Gastrocnemius medialis (tissue), 4 donors: ENCODE data around the gene THPO. TPM values are rescaled to one million over a fixed set of nuclear protein-coding genes. Genes with fewer than 3 reads are reported as not detected.

Source experiments
- ATAC-seq, 2 donors: fragments of 150-250 bp; one replicate each; pipeline ENCODE4 v1.9.1; 2016
- DNase-seq, 2 donors: peaks; one replicate each; pipeline ENCODE4 v3.0.0-alpha.2; 2019
- H3K27ac ChIP-seq, 4 donors: fragments of 200-600 bp; sonication (generic); 1 replicate in 1 of 4; 2 replicates in 3 of 4; pipeline ENCODE4 v1.5.1; 2016 to 2018; ENCODE audit warnings: mild to moderate bottlenecking in 2 of 4, moderate library complexity in 1 of 4
- H3K27me3 ChIP-seq, 3 donors: fragments of 200-600 bp; sonication (generic) in 2 of 3; 1 replicate in 1 of 3; 2 replicates in 2 of 3; pipeline versions ENCODE4 v1.5.1 to v1.6.0; 2016 to 2019; ENCODE audit warnings: mild to moderate bottlenecking in 1 of 3, moderate library complexity in 1 of 3
- H3K36me3 ChIP-seq, 2 donors: fragments of 200-600 bp; sonication (generic) in 1 of 2; one replicate each; pipeline ENCODE4 v1.5.1; 2017 to 2018
- H3K4me1 ChIP-seq, 2 donors: fragments of 200-600 bp; sonication (generic) in 1 of 2; one replicate each; pipeline ENCODE4 v1.5.1; 2016 to 2017; ENCODE audit warnings: mild to moderate bottlenecking in 2 of 2
- H3K4me3 ChIP-seq, 4 donors: fragments of 200-600 bp; sonication (generic) in 3 of 4; 1 replicate in 1 of 4; 2 replicates in 3 of 4; pipeline ENCODE4 v1.5.1; 2016 to 2019; ENCODE audit warnings: mild to moderate bottlenecking in 2 of 4
- H3K9me3 ChIP-seq, 3 donors: fragments of 200-600 bp; sonication (generic) in 2 of 3; 1 replicate in 1 of 3; 2 replicates in 2 of 3; pipeline ENCODE4 v1.5.1; 2016 to 2019
- POLR2A ChIP-seq, 2 donors: fragments of 450-650 bp; IDR thresholded peaks; one replicate each; pipeline ENCODE4 v1.6.1; 2017; ENCODE audit warnings: antibody characterized with exemption in 2 of 2, mild to moderate bottlenecking in 2 of 2, moderate library complexity in 2 of 2
- in situ Hi-C, 4 donors: fragments of 200-750 bp; cut with MboI; loops; one replicate each; pipeline versions ENCODE4 v1.15.0 to v1.8.0; 2017; ENCODE audit warnings: low sequenced_read_pairs in 4 of 4
- intact Hi-C: fragments of 100-400 bp; cut with DNase I; formaldehyde crosslinking; loops from one replicate; pipeline ENCODE4 v1.15.1; 2023; ENCODE audit warnings: low total_unique reads
- total RNA-seq, 4 donors: library from RNA; depleted of rRNA; stranded (reverse); fragments of >200 nt; gene quantifications; one replicate each; pipeline versions ENCODE4 v1.1.0 to v1.2.3, GENCODE V29; 2016
- TF ChIP-seq, protein P1 (sequence below), 5 experiments: fragments of 450-650 bp in 3 of 5; fragments of 200-600 bp in 2 of 5; sonication (generic) in 2 of 5; IDR thresholded peaks in 4 of 5; conservative IDR thresholded peaks in 1 of 5; 1 replicate in 4 of 5; 2 replicates in 1 of 5; pipeline ENCODE4 v1.5.1; 2016 to 2019; ENCODE audit warnings: antibody characterized with exemption in 5 of 5, mild to moderate bottlenecking in 3 of 5, moderate library complexity in 3 of 5

THPO gene
- total RNA-seq, 4 donors from 2014 or later = 0.36 to 2.5 (median 0.69) TPM; not detected in 1

DNA sequence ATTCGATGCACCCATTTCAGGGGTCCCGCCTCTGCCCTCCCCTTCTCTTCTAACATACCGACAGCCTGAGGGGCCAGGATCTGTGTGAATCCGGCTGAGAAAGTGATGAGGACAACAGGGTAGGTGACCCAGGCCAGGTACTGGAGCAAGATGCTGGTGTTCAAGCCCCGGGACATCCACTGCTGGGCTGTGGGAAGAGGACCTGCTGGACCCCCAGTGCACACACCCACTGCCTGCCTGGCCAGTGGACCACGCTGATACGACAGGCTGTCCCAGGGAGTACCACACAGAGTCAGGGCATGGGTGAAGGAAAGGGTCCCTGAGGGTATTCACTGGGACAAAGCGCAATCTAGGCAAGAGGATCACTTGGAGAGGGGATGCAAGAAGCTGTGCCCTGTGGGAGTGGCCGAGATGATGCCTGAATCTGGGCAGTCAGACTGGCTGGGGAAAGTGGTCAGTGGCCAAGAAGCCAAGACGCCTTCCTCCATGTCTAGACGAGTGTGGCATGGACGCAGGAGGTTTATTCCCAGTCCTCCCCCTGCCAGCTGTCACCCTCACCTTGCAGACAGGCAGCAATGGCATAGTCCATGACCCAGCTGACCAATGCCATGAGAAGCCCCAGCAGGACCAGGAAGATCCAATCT, 19.8 kb downstream of the THPO start:
- in situ Hi-C loops = loop anchor here in 3 of 4 donors (25.0 kb wide), 3 partner anchors 404 to 454 kb away; partner anchors contain the start of gene VPS8 (in 1 of the 3)
- intact Hi-C loops = no loop called here
- no peak for DNase-seq
- H3K4me3 ChIP-seq = no peak overlapping the region
- no peak for ATAC-seq
- no peaks in the 10 kb centered on the region for H3K27me3 ChIP-seq
- H3K27ac ChIP-seq = no peak overlapping the region
- no peaks in the 10 kb centered on the region for H3K9me3 ChIP-seq
- no peaks in the 10 kb centered on the region for H3K36me3 ChIP-seq
- H3K4me1 ChIP-seq = peaks cover 4 to 14% of the 10 kb centered on the region in 2 donors
- no peak for TF ChIP-seq POLR2A (IDR thresholded peaks at IDR 0.05)
- TF ChIP-seq, protein P1, sequence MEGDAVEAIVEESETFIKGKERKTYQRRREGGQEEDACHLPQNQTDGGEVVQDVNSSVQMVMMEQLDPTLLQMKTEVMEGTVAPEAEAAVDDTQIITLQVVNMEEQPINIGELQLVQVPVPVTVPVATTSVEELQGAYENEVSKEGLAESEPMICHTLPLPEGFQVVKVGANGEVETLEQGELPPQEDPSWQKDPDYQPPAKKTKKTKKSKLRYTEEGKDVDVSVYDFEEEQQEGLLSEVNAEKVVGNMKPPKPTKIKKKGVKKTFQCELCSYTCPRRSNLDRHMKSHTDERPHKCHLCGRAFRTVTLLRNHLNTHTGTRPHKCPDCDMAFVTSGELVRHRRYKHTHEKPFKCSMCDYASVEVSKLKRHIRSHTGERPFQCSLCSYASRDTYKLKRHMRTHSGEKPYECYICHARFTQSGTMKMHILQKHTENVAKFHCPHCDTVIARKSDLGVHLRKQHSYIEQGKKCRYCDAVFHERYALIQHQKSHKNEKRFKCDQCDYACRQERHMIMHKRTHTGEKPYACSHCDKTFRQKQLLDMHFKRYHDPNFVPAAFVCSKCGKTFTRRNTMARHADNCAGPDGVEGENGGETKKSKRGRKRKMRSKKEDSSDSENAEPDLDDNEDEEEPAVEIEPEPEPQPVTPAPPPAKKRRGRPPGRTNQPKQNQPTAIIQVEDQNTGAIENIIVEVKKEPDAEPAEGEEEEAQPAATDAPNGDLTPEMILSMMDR (IDR thresholded peaks at IDR 0.05 in 4 of 5, conservative IDR thresholded peaks at IDR 0.05 in 1 of 5) = no peak

DNA sequence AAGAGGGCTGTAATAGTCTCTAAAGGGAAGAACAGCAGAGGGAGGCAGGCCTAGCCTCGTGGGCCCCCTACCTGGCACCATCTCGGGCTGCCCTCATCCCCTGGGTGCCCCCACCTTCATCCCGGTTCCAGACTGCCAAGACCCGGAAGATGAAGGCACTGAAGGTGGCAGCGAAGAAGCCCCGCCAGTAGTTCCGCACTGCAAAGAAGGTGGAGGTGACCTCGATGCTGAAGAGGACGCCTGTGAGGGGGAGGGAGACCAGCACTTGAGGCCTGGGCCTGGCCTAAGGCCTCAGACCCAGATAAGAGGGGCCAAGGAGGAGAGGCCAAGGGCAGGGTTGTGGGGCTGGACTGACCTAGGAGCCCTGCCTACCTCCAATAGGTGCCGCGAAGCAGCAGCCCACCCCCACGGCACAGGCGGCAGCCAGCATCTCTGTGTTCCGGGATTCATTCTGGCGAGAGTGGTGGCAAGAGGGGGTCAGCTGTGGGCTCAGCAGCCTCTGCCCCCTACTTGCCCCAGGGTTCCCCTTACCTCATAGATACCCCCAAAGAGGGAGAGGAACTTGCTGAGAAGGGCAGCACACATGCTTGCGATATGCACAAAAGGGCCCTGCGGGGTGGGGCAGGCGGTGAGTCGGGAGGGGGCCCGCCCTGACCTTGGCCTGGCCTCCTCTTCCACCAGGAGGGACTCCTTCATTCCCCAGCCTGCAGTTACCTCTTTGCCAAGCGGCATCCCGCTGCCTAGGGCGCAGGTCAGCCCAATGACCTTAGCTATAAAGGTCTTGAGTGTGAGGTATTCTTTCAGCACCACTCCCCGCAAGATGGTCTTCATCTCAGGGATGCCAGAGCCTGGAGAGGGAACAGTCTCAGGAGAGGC, 20.5 kb downstream of the THPO start:
- H3K9me3 ChIP-seq = no peaks in the 10 kb centered on the region
- H3K4me3 ChIP-seq = no peak overlapping the region
- no peak for TF ChIP-seq POLR2A (IDR thresholded peaks at IDR 0.05)
- TF ChIP-seq, protein P1 (IDR thresholded peaks at IDR 0.05 in 4 of 5, conservative IDR thresholded peaks at IDR 0.05 in 1 of 5) = no peak
- H3K27me3 ChIP-seq = no peaks in the 10 kb centered on the region
- peaks cover 4 to 12% of the 10 kb centered on the region in 2 donors for H3K4me1 ChIP-seq
- ATAC-seq (no peak), DNase-seq (no peak)
- no peaks in the 10 kb centered on the region for H3K36me3 ChIP-seq
- intact Hi-C loops (no loop called here), in situ Hi-C loops (loop anchor here in 3 of 4 donors (25.0 kb wide), 3 partner anchors 405 to 455 kb away; partner anchors contain the start of gene VPS8 (in 1 of the 3))
- H3K27ac ChIP-seq = no peak overlapping the region

DNA sequence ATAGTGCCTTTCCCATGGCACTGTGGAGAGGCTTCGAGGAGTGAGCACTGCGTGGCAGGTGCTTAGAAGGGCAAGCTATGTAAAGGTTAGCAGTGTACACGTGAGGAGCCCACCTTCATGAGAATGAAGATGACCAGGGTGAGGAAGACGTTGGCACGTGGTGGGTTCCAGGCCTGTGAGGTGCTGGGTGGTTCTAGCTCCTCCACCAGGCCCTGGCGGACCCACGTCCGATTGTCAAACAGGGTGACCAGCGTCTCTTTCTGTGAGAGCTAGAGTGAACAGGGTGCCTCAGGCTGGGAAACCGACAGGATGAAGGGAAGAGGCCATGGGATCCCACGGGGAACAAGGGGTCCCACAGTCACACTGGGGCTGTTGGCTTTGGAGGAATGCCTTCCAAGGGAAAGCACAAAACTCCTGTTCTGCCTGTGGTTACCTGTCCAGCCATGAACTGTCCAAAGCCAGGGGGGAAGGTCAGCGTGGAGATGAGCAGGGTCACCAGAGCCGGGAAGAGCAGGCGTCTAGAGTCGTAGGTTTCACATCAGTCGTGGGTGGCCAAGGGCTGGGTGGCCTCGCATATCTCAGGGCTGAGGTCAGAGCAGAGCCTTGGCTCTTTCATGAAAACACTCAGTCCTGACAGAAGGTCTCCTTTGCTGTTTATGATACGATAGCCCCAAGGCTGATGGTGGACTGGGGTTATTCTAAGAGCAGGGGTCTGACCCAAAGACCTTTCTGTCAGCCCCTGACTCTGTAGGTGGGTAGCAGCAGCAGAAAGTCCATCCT, 22.6 kb downstream of the THPO start:
- no peak for ATAC-seq
- Histone ChIP-seq H3K9me3 (no peaks in the 10 kb centered on the region), H3K4me1 (peaks cover 0 to 1% of the 10 kb centered on the region in 2 donors), H3K36me3 (no peaks in the 10 kb centered on the region), H3K27me3 (no peaks in the 10 kb centered on the region), H3K4me3 (no peak overlapping the region), H3K27ac (no peak overlapping the region)
- intact Hi-C loops (no loop called here), in situ Hi-C loops (loop anchor here in 3 of 4 donors (25.0 kb wide), 3 partner anchors 407 to 457 kb away; partner anchors contain the start of gene VPS8 (in 1 of the 3))
- no peak for DNase-seq
- no peak for TF ChIP-seq POLR2A (IDR thresholded peaks at IDR 0.05)
- TF ChIP-seq, protein P1 (IDR thresholded peaks at IDR 0.05 in 4 of 5, conservative IDR thresholded peaks at IDR 0.05 in 1 of 5) = no peak

DNA sequence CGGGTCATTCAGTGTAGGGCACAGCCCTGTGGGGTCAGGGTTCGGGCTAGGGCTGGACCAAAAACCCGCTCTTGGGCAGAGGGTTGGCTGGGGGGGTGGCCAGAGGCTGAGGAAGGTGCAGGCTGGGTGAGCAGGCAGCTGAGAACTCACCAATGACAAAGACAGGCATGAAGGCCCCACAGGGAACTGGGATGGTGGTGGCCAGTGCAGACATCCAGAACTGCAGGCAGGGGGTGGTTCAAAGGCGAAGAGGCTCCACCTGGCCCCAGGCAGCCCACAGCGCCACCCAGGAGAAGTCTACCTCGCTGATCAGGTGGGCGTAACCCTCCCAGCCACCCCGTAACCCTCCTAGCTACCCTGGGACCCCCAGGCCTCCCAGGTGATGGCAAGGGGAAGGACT, 23.3 kb downstream of the THPO start:
- DNase-seq = no peak
- no peaks in the 10 kb centered on the region for H3K4me1 ChIP-seq
- in situ Hi-C loops (loop anchor here in 3 of 4 donors (25.0 kb wide), 3 partner anchors 408 to 458 kb away; partner anchors contain the start of gene VPS8 (in 1 of the 3)), intact Hi-C loops (no loop called here)
- no peak for ATAC-seq
- H3K4me3 ChIP-seq = no peak overlapping the region
- no peaks in the 10 kb centered on the region for H3K36me3 ChIP-seq
- no peak for TF ChIP-seq POLR2A (IDR thresholded peaks at IDR 0.05)
- TF ChIP-seq, protein P1 (IDR thresholded peaks at IDR 0.05 in 4 of 5, conservative IDR thresholded peaks at IDR 0.05 in 1 of 5) = no peak
- no peaks in the 10 kb centered on the region for H3K27me3 ChIP-seq
- H3K27ac ChIP-seq = no peak overlapping the region
- H3K9me3 ChIP-seq = no peaks in the 10 kb centered on the region
